Activated CD8-positive, alpha-beta T cell treated with anti-CD3 and anti-CD28 coated beads for 36 hours (primary cell): Measurements from ENCODE around the gene PAX6. TPM values are rescaled to one million over a fixed set of nuclear protein-coding genes. Genes with fewer than 3 reads are reported as not detected.

ENCODE experiments used
- ATAC-seq: fragments of 200-7000 bp; cut with Tn5 transposase; one replicate; pipeline ENCODE4 v1.10.0; 2021; ENCODE audit warnings: mild to moderate bottlenecking, moderate library complexity
- CTCF ChIA-PET: fragments of 350-600 bp; sonication (Branson Sonifier 250); formaldehyde crosslinking; loops from one replicate; lab custom pipeline; 2021; ENCODE audit warnings: antibody characterized with exemption; lab: Charles Lee
- POLR2A ChIA-PET: fragments of 350-600 bp; sonication (Branson Sonifier 250); formaldehyde crosslinking; loops from one replicate; lab custom pipeline; 2021; ENCODE audit warnings: antibody characterized with exemption; lab: Charles Lee
- DNase-seq: peaks from one replicate; pipeline ENCODE4 v3.0.0-alpha.2; 2020
- H3K27ac Mint-ChIP-seq: one replicate; pipeline ENCODE4 v1.8.0; 2021; ENCODE audit warnings: mild to moderate bottlenecking, mixed read lengths
- H3K27me3 Mint-ChIP-seq: one replicate; pipeline ENCODE4 v1.8.0; 2021; ENCODE audit warnings: mixed read lengths
- H3K36me3 Mint-ChIP-seq: one replicate; pipeline ENCODE4 v1.8.0; 2021; ENCODE audit warnings: low read depth, mixed read lengths
- H3K4me1 Mint-ChIP-seq: one replicate; pipeline ENCODE4 v1.8.0; 2021; ENCODE audit warnings: low read depth, mixed read lengths
- H3K4me3 Mint-ChIP-seq: one replicate; pipeline ENCODE4 v1.8.0; 2021; ENCODE audit warnings: mild to moderate bottlenecking, moderate library complexity, mixed read lengths
- H3K9me3 Mint-ChIP-seq: one replicate; pipeline ENCODE4 v1.8.0; 2021; ENCODE audit warnings: mixed read lengths
- intact Hi-C: fragments of 100-400 bp; cut with micrococcal nuclease; formaldehyde crosslinking; loops from one replicate; pipeline ENCODE4 v1.10.0; 2022
- total RNA-seq, 2 experiments: library from RNA; stranded (reverse); gene quantifications; one replicate each; pipeline ENCODE4 v1.2.3, GENCODE V29; 2021
- TF ChIP-seq, protein P1 (sequence below): fragments of 200-600 bp; IDR thresholded peaks from one replicate; pipeline ENCODE4 v1.8.0; 2022; ENCODE audit warnings: antibody characterized with exemption, mild to moderate bottlenecking

PAX6 gene
- total RNA-seq, 2 experiments from 2014 or later = not detected

DNA sequence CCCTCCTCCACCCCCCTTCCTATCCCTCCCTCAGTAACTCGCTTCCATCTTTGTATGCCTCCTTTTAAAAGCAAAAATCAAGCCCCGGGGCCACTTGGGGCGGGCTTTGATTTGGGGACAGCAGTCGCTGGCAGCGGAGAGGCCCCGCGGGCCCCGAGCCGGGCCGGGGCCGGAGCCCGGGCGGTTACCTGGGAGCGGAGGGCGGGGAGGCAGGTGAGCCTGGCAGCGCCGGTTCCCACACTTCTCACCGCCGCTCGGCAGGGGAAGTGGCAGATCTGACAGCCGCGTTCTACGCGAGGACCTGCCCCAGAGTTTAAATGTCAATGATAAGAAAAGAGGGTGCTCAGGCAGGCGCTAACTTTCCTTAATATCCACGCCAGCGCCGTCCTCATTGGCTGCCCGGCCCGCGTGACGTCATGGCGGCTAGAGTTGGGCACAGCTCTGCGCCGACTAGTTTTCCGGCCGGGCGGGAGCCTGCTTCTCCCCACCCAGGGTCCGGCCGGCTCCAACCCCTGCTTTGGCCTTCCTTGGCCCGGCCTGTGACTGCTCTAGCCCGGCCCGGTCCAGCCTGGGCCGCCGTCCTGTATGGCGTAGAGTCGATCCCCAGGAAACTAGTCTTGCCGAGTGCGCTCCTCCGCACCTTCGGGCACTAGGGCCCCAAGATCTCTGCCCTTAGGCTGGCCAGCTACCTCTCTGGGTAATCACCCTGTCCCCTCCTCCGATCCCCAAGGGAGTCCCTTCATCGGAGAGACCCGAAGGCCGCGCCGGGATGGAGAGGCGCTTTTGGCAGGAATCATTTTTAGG lies 6.7 kb upstream of the PAX6 start:
- POLR2A ChIA-PET = no interaction called here

GRCh38 chr11:31817054-31817620 lies 6.0 kb upstream of the PAX6 start:
- ChIA-PET CTCF (no interaction called here), POLR2A (interaction anchor here (1.0 kb wide), 1 partner anchor 9 kb away, joined by 3 read pairs; no protein-coding TSS in a partner anchor)
- Mint-ChIP-seq H3K27ac (no peak overlapping the region), H3K27me3 (peaks cover 68% of the 10 kb centered on the region), H3K36me3 (no peaks in the 10 kb centered on the region), H3K4me3 (peak overlapping the region; percentile 55), H3K9me3 (no peaks in the 10 kb centered on the region), H3K4me1 (peaks cover 33% of the 10 kb centered on the region)
- DNase-seq (no peak), ATAC-seq (no peak)
- intact Hi-C loops = no loop called here
- TF ChIP-seq, protein P1, sequence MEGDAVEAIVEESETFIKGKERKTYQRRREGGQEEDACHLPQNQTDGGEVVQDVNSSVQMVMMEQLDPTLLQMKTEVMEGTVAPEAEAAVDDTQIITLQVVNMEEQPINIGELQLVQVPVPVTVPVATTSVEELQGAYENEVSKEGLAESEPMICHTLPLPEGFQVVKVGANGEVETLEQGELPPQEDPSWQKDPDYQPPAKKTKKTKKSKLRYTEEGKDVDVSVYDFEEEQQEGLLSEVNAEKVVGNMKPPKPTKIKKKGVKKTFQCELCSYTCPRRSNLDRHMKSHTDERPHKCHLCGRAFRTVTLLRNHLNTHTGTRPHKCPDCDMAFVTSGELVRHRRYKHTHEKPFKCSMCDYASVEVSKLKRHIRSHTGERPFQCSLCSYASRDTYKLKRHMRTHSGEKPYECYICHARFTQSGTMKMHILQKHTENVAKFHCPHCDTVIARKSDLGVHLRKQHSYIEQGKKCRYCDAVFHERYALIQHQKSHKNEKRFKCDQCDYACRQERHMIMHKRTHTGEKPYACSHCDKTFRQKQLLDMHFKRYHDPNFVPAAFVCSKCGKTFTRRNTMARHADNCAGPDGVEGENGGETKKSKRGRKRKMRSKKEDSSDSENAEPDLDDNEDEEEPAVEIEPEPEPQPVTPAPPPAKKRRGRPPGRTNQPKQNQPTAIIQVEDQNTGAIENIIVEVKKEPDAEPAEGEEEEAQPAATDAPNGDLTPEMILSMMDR = no peak

More for the DNA sequence above, 6.7 kb upstream of the PAX6 start:
- peaks cover 27% of the 10 kb centered on the region for H3K4me1 Mint-ChIP-seq
- H3K36me3 Mint-ChIP-seq = no peaks in the 10 kb centered on the region
- TF ChIP-seq, protein P1 = no peak
- intact Hi-C loops = no loop called here
- CTCF ChIA-PET = no interaction called here
- ATAC-seq = no peak
- no peaks in the 10 kb centered on the region for H3K9me3 Mint-ChIP-seq
- no peak overlapping the region for H3K4me3 Mint-ChIP-seq
- H3K27ac Mint-ChIP-seq = no peak overlapping the region
- no peak for DNase-seq
- H3K27me3 Mint-ChIP-seq = peaks cover 69% of the 10 kb centered on the region

- CTCF ChIA-PET = no interaction called here
- ATAC-seq (no peak), DNase-seq (no peak)
- no peak overlapping the region for H3K27ac Mint-ChIP-seq
- peaks cover 36% of the 10 kb centered on the region for H3K4me1 Mint-ChIP-seq
- H3K27me3 Mint-ChIP-seq = peaks cover 68% of the 10 kb centered on the region
- no peaks in the 10 kb centered on the region for H3K9me3 Mint-ChIP-seq
- POLR2A ChIA-PET = interaction anchor here (1.0 kb wide), 1 partner anchor 9 kb away, joined by 3 read pairs; no protein-coding TSS in a partner anchor
- H3K36me3 Mint-ChIP-seq = no peaks in the 10 kb centered on the region
- TF ChIP-seq, protein P1 = no peak
- intact Hi-C loops = no loop called here
- H3K4me3 Mint-ChIP-seq = peak overlapping the region; percentile 54
Observed at GRCh38 chr11:31816468-31817053, 5.4 kb upstream of the PAX6 start.

- Mint-ChIP-seq H3K27me3 (peaks cover 69% of the 10 kb centered on the region), H3K27ac (no peak overlapping the region), H3K36me3 (no peaks in the 10 kb centered on the region), H3K4me3 (peak overlapping the region; percentile 54), H3K9me3 (no peaks in the 10 kb centered on the region), H3K4me1 (peaks cover 40% of the 10 kb centered on the region)
- ATAC-seq (no peak), DNase-seq (no peak)
- TF ChIP-seq, protein P1 = no peak
- ChIA-PET CTCF (no interaction called here), POLR2A (interaction anchor here (1.0 kb wide), 1 partner anchor 10 kb away, joined by 3 read pairs; no protein-coding TSS in a partner anchor)
- intact Hi-C loops = no loop called here
Observed at GRCh38 chr11:31815711-31816467, 4.8 kb upstream of the PAX6 start.
